NCI-H146 (cell line): ENCODE results near the gene CHTOP.
A peak's percentile ranks its signal among the peaks of the same experiment; 100 is the strongest.
"Not testable (repeated sequence)": the region's sequence is repeated elsewhere in the genome, so short reads cannot be mapped to it uniquely, and the experiment has no call there.

ENCODE experiments used
- DNase-seq: peaks from one replicate; lab custom pipeline; 2025; lab: John Stamatoyannopoulos, UW

Gene CHTOP

GRCh38 chr1:153659175-153659534 is 25.3 kb downstream of the CHTOP start:
- no peak for DNase-seq

DNA sequence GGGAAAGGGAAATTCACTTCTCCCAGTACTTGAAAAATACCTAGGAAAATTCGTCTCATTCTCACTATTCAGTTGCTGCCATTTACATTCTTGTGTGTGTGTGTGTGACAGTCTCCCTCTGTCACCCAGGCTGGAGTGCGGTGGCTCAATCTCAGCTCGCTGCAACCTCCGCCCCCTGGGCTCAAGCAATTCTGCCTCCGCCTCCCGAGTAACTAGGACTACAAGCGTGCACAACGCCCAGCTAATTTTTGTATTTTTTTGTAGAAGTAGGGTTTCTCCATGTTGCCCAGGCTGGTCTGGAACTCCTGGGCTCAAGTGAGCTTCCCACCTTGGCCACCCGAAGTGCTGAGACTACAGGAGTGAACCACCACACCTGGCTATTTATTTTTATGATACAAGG is 25.8 kb downstream of the CHTOP start:
- no peak for DNase-seq

- no peak for DNase-seq
Observed at GRCh38 chr1:153661111-153661708, 27.3 kb downstream of the CHTOP start.

- DNase-seq = no peak
Observed at GRCh38 chr1:153662269-153662668, 28.4 kb downstream of the CHTOP start.

DNA sequence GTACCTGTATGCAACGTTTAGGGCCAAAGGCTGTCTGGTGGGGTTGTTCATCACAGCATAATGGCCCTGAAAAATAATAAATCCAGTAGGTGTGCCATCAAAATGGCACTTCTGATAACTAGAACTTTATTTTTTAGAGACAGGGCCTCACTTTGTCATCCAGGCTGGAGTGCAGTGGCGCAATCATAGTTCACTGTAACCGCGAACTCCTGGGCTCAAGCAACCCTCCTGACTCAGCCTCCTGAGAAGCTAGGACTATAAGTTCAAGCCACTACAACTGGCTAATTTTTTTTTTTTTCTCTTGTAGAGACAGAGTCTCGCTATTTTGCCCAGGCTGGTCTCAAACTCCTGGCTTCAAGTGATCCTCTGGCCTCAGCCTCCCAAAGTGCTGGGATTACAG is 29.3 kb downstream of the CHTOP start:
- DNase-seq = no peak

DNA sequence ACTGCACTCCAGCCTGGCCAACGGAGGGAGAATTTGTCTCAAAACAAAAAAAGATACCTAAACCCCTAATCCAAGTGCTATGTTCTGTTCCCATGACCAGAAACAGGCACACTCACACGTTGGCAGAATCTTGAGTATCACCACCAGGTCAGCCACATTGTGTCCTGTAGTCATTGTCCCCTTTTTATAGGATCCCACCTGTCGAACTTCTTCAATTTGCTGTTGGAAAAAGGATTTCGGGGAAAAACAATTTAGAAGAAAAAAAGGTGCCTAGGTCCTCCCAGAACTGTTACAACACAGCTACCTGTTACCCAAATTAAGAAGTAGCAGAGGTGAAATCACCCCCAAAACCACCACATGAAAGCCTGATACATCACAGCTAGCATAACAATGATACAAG is 33.6 kb downstream of the CHTOP start:
- DNase-seq = no peak

GRCh38 chr1:153668672-153669071 is 34.8 kb downstream of the CHTOP start:
- not testable (repeated sequence) for DNase-seq

DNA sequence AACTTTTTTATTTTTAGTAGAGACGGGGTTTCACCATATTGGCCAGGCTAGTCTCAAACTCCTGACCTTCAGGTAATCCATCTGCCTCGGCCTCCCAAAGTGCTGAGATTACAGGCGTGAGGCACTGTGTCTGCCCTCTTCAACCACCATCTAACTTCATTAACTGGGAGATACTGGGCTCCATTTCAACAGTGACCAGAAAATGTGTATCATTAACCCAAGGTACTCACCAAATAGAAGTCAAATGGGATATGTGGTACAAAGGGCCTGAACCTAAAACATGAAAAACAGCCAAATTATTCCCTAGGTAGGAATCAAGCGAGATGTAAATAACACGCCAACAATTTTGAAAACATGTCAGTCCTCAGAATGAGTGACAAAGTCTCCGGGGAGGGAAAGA is 35.7 kb downstream of the CHTOP start:
- no peak for DNase-seq

DNA sequence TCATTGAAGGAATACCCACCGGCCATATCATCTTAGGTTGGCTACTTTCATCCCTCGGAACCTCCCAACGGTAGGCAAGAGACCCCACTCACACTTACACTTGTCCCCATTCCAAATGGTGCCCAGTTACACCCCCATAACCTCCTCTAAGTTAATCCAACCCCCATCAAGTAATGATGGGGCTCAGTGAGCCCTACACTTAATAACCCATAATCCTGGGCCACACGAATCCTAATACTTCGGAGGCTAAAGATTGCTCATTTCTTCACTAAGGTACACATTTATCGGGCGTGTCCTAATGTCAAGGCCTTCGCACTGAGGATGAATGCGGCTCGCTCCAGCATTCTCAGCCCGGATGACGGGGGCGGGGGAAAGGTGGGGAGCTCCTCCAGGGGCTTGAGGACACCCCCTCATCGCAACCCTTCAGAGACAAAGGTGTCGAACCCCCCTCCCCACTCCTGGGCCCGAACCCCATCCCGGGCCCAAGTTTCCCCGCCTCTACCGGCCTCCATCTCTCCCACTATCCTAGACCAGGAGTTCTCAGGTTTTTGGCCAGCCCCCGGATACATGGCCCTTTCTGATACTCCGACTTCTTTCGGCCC is 36.5 kb downstream of the CHTOP start:
- DNase-seq = peak; percentile 23

- DNase-seq = peak; percentile 99
Observed at GRCh38 chr1:153670859-153671627, 37.2 kb downstream of the CHTOP start, which contains the start of gene ILF2. Gene ILF2, minus strand, starts transcription at chr1:153670993. Its CDS starts 71 bp downstream, at chr1:153670922.

DNA sequence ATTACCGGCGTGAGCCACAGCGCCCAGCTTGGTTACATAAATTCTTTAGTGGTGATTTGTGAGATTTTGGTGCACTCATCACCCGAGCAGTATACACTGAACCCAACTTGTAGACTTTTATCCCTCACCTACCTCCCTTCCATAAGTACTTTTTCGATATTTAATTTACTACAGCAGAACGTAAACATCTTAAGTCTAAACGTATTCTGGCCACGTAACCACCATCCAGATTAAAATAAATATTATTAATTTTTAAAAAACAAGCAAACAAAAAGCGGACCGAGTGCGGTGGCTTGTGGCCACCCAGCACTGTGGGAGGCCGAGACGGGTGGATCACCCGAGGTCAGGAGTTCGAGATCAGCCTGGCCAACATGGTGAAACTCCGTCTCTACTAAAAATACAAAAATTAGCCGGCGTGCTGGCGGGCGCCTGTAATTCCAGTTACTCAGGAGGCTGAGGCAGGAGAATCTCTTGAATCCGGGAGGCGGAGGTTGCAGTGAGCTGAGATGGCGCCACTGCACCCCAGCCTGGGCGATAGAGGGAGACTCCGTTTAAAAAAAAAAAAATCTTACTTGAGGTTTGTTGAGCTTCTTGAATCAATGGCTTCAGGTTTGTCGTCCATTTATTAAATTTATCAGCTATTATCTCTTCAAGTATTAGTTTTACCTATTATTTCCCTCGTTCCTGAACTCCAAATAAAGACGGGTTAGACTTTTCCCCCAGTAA is 37.9 kb downstream of the CHTOP start:
- peak; percentile 50 for DNase-seq

DNA sequence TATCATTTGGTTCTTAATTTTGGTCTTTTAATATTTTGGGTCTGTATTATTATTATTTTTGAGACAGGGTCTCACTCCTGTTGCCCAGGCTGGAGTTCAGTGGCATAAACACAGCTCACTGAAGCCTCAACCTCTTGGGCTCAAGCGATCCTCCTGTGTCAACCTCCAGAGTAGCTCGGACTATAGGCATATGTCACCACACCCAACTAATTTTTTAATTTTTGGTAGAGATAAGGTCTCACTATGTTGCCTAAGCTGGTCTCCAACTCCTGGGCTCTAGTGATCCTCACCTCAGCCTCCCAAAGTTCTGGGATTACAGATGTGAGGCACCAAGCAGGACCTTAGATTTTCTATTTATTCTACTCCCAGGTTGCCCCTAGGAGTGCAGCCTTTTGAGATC is 39.6 kb downstream of the CHTOP start:
- no peak for DNase-seq

GRCh38 chr1:153677718-153678518 is 44.1 kb downstream of the CHTOP start:
- DNase-seq = peak; percentile 60

GRCh38 chr1:153678519-153679336 is 44.9 kb downstream of the CHTOP start, which contains the start of gene NPR1:
Gene NPR1, plus strand, starts transcription at chr1:153678688. Its CDS starts 421 bp downstream, at chr1:153679109.
- DNase-seq = peak; percentile 38

DNA sequence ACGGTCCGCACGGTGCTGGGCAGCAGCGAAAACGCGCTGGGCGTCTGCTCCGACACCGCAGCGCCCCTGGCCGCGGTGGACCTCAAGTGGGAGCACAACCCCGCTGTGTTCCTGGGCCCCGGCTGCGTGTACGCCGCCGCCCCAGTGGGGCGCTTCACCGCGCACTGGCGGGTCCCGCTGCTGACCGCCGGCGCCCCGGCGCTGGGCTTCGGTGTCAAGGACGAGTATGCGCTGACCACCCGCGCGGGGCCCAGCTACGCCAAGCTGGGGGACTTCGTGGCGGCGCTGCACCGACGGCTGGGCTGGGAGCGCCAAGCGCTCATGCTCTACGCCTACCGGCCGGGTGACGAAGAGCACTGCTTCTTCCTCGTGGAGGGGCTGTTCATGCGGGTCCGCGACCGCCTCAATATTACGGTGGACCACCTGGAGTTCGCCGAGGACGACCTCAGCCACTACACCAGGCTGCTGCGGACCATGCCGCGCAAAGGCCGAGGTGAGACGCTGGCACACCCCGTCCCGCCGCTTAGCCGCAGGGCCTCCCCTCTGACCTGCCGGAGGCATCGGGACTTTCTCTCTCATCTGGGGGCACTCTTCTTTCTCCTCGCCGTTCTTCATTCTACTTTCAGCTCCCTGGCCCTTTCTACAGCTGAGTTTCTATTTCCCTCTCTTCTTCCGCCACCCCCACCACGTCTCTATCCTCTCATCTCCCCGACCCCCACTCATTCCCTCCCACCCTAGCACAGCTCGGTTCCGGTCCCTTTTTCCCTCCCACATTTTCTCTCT is 45.7 kb downstream of the CHTOP start:
- peak; percentile 40 for DNase-seq

GRCh38 chr1:153680120-153680403 is 46.2 kb downstream of the CHTOP start:
- no peak for DNase-seq

- DNase-seq = no peak
Observed at GRCh38 chr1:153682730-153683129, 48.9 kb downstream of the CHTOP start.

DNA sequence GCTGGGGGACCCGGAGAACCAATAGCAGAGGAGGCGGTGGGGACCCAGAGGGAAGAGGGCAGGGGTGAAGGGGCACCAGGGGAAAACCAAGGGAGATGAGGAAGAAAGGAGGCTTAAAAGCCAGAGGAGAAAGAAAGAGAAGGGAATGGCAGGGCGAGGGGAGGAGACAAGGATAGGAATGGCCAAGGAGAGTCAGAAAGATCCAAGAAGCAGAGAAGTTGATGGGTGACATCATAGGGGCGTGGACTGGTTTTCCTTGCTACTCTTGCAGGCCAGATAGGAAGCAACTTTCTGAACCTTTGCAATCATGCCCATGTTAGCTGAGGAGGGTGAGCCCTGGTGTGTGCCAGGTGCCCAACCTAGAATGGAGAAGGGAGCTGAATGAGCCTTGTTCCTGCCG is 50.0 kb downstream of the CHTOP start:
- DNase-seq = no peak

DNA sequence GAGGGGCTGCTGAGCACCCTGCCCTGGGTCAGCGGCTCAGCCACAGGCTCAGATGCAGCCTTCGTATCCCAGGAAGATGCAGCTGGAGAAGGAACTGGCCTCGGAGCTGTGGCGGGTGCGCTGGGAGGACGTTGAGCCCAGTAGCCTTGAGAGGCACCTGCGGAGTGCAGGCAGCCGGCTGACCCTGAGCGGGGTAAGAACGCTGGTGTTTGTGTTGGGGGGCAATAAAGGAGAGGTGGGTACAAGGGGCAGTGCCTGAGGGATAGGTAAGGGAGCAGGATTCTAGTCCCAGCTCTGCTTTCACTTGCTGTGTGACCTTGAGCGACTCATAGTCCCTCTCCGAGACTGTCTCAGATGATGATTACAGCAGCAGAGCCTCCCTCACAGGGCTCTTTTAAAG is 51.0 kb downstream of the CHTOP start:
- DNase-seq = no peak
